ENCODE data around the gene CERS5.
"Not testable (repeated sequence)": the region's sequence is repeated elsewhere in the genome, so short reads cannot be mapped to it uniquely, and the experiment has no call there.

Gene CERS5

GRCh38 chr12:50101663-50102062, 65.5 kb downstream of the CERS5 start:
- DNase-seq: no peak

- DNase-seq: no peak
These were observed 66.6 kb downstream of the CERS5 start for GRCh38 chr12:50100561-50100960.

DNA sequence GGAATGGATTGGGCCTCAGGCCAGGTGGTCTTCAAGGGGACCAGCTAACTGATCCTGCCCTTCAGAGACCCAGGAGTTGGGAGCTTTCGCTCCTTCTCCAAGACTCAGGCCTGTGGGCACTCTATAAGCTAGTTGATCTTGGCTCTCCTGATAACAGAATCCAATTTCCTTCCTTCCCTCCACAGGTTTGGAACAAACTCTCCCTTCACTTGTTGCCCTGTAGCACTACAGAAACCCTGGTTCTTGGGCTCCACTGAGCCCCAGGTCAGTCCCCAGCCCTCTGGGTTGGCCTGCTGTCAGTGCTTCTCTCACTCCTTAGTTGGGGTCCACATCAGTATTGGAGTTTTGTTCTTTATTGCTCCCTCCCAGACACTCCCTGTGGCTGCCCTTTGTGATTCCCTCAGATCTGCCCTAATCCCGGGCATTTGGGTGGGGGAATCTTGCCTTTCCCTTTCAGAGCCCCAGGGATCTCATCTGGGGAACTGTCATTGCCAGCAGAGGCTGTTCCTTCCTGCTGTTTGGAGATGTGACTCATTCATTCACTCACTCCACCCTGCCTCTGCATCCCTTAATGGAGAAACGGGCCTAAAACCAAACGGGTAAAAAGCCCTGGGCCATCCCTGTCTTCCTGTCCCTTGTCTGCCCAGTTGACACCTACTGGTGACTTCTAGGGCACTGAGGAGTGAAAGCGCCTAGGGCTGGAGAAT, 67.7 kb downstream of the CERS5 start:
- no peak for DNase-seq

- no peak for DNase-seq
These were observed 69.2 kb downstream of the CERS5 start for GRCh38 chr12:50097952-50098351.

DNA sequence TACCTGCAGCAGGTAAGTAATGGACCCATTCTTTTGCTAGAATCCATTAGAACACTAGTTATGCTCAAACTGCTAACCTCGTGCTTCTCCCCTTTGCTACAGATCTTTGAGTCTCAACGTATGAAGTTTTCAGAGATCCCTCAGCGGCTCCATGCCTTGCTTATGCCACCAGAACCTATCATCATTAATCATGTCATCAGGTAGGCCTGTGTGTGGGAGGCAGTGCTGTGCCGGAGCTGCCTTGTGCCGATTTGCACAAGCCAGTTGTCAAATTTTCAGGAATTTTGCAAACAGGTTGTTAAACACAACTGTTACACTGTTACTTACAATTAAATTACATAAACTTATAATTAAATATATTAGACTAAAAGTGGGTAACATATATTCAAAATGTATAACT, 76.8 kb downstream of the CERS5 start:
- DNase-seq: no peak

DNA sequence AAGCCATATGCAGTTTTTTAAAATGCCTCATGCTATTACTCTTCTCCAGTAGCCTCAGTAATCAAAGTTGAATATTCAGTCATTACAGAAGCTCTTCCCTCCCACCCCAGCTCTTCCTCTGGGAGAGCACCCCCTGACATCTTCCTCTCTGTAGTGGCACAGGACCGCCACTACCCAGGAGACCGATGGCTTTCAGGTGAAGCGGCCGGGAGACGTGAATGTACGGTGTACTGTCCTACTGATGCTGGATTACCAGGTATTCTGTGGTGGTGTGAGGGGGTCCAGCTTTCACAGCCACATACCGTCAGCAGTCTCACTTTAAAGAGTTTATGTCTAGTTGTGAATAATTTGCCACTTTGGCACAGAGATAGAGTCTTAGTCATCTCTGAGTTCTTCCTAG, 77.4 kb downstream of the CERS5 start:
- no peak for DNase-seq

- peak; percentile 49 to 51 for DNase-seq
These were observed 78.4 kb downstream of the CERS5 start for GRCh38 chr12:50088577-50089335.

DNA sequence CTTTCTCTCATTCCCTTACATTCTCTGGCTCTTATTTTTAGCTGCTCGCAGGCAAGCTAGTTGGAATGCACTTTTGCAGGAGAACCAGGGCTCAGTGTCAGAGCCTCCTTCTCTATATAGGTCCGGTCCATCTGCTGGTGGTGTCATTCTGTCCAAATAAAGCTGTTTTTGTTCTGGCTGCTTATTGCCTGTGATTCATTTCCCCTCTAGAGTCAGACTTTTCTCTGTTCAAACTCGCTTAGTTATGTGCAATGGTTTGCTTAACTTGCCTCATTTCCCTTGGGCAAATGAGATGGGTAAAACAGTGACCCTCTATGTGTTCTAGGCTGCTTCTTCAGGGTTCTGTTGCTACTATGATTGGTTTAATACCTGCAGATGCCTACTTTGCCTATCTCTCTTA, 79.2 kb downstream of the CERS5 start:
- DNase-seq: no peak

- no peak for DNase-seq
These were observed 80.0 kb downstream of the CERS5 start for GRCh38 chr12:50087151-50087550.

GRCh38 chr12:50086148-50086547, 81.0 kb downstream of the CERS5 start:
- DNase-seq: no peak

DNA sequence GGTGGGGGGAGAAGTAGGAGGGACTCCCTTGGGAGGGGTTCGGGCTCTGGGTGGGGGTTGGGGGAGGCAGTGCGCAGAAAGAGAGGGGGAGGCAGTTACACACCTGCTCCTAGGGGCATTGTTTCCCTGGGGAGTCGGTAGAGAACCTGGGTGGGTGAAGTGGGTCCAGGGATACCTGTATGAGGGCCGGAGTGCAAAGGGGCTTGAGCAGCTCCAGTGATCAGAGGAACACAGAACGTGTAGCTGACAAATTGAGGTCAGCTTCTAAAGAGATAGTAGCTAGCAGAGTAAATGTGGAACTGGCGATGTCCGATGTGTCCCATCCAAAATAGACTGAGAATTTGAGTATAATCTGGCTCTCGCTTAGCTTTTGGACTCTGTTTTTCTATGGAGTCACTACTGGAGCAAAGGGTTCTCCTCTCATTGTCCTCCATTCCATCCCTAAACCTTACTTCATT, 81.5 kb downstream of the CERS5 start:
- DNase-seq: no peak

GRCh38 chr12:50084775-50085614, 82.2 kb downstream of the CERS5 start, which contains the start of gene SMARCD1:
Gene SMARCD1 (plus strand): TSS chr12:50085342. CDS start chr12:50085370, 28 bp downstream.
- peak; percentile 94 to 95 for DNase-seq

GRCh38 chr12:50084409-50084774, 82.8 kb downstream of the CERS5 start:
- not testable (repeated sequence) for DNase-seq

DNA sequence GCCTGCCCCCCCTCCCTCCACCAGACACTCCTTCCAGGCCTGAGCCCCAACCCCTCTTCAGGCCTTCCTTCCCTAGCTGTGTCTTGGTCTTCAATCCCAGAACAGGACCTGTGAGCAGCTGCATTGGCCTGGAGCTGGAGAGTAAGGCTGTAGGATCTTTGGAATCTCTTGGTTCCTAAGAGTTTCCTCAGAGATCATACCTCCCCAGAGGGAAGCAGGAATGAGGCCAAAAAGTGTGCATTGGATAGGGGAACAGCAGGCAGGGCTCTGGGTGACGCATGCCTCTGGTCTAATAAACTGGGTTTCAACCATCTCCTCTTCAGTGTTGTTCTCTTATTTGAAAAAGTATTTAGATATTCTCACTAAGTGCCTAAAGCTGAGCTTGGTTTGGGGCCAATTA, 83.9 kb downstream of the CERS5 start:
- DNase-seq: no peak

DNA sequence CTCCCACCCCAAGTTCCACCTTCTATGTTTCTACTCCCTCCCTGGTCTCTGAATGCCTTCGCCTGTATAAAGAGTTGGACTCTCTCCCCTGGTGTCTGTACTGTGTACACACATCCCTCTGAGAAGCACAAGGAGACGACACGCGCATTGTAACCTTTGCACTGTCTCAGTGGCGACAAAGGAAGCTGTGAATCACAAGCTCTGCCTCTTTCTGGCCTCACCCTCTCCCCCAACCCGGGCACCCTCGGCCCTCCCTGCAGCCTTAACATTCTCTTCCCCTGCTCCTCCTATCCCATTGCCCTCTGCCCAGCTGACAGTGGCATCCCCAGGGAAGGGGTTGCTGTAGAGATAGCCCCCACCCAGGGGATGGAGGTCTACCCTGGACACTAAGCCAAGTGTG, 84.5 kb downstream of the CERS5 start:
- DNase-seq: no peak

GRCh38 chr12:50081096-50081808, 85.9 kb downstream of the CERS5 start:
- no peak for DNase-seq

GRCh38 chr12:50079771-50080170, 87.4 kb downstream of the CERS5 start:
- DNase-seq: no peak

All from SHP77 (cell line).